Measurements from ENCODE around the gene ALG12.

Gene ALG12

GRCh38 chr22:49914256-49914655 lies 4.0 kb downstream of the ALG12 start:
- 83 to 93% methylated on average over 4 to 10 of the region's 12 CpGs for WGBS, 2 experiments (ENCODE audit: insufficient coverage in 2 of 2)
- Histone ChIP-seq H3K27ac (ENCODE audit: low read depth, low read length, severe bottlenecking) (no peak overlapping the region), H3K9me3 (ENCODE audit: control insufficient read depth, low read length) (no peaks in the 10 kb centered on the region), H3K36me3 (ENCODE audit: control insufficient read depth, insufficient read depth, low read length) (peaks cover 13% of the 10 kb centered on the region), H3K4me1 (ENCODE audit: control insufficient read depth, insufficient read depth, low read length, poor library complexity, severe bottlenecking) (no peaks in the 10 kb centered on the region), H3K4me3 (ENCODE audit: extremely low read depth, insufficient read depth, low read length, poor library complexity, severe bottlenecking) (no peak overlapping the region)

GRCh38 chr22:49913446-49913845 lies 4.8 kb downstream of the ALG12 start:
- Histone ChIP-seq H3K27ac (ENCODE audit: low read depth, low read length, severe bottlenecking) (no peak overlapping the region), H3K4me3 (ENCODE audit: extremely low read depth, insufficient read depth, low read length, poor library complexity, severe bottlenecking) (no peak overlapping the region), H3K9me3 (ENCODE audit: control insufficient read depth, low read length) (no peaks in the 10 kb centered on the region), H3K4me1 (ENCODE audit: control insufficient read depth, insufficient read depth, low read length, poor library complexity, severe bottlenecking) (no peaks in the 10 kb centered on the region), H3K36me3 (ENCODE audit: control insufficient read depth, insufficient read depth, low read length) (peaks cover 17% of the 10 kb centered on the region)
- WGBS, 2 experiments (ENCODE audit: insufficient coverage in 2 of 2) = 97 to 98% methylated on average over 13 of the region's 14 CpGs

- WGBS, 2 experiments (ENCODE audit: insufficient coverage in 2 of 2) = 91 to 92% methylated on average over 14 of the region's 14 CpGs
- Histone ChIP-seq H3K4me1 (ENCODE audit: control insufficient read depth, insufficient read depth, low read length, poor library complexity, severe bottlenecking) (no peaks in the 10 kb centered on the region), H3K9me3 (ENCODE audit: control insufficient read depth, low read length) (no peaks in the 10 kb centered on the region), H3K36me3 (ENCODE audit: control insufficient read depth, insufficient read depth, low read length) (peaks cover 17% of the 10 kb centered on the region), H3K4me3 (ENCODE audit: extremely low read depth, insufficient read depth, low read length, poor library complexity, severe bottlenecking) (no peak overlapping the region), H3K27ac (ENCODE audit: low read depth, low read length, severe bottlenecking) (no peak overlapping the region)
These were observed 5.2 kb downstream of the ALG12 start for GRCh38 chr22:49913026-49913425.

- H3K36me3 ChIP-seq (ENCODE audit: control insufficient read depth, insufficient read depth, low read length) = peaks cover 20% of the 10 kb centered on the region
- 93 to 98% methylated on average over 19 to 27 of the region's 30 CpGs for WGBS, 2 experiments (ENCODE audit: insufficient coverage in 2 of 2)
These were observed 6.2 kb downstream of the ALG12 start for GRCh38 chr22:49911881-49912625.

GRCh38 chr22:49910229-49911155 lies 7.7 kb downstream of the ALG12 start:
- no peaks in the 10 kb centered on the region for H3K4me1 ChIP-seq (ENCODE audit: control insufficient read depth, insufficient read depth, low read length, poor library complexity, severe bottlenecking)
- no peak overlapping the region for H3K4me3 ChIP-seq (ENCODE audit: extremely low read depth, insufficient read depth, low read length, poor library complexity, severe bottlenecking)
- H3K27ac ChIP-seq (ENCODE audit: low read depth, low read length, severe bottlenecking) = no peak overlapping the region
- peaks cover 23% of the 10 kb centered on the region for H3K36me3 ChIP-seq (ENCODE audit: control insufficient read depth, insufficient read depth, low read length)
- H3K9me3 ChIP-seq (ENCODE audit: control insufficient read depth, low read length) = no peaks in the 10 kb centered on the region
- 92 to 95% methylated on average over 24 to 25 of the region's 27 CpGs for WGBS, 2 experiments (ENCODE audit: insufficient coverage in 2 of 2)

More at GRCh38 chr22:49911881-49912625, 6.2 kb downstream of the ALG12 start:
- H3K4me1 ChIP-seq (ENCODE audit: control insufficient read depth, insufficient read depth, low read length, poor library complexity, severe bottlenecking) = no peaks in the 10 kb centered on the region
- no peak overlapping the region for H3K4me3 ChIP-seq (ENCODE audit: extremely low read depth, insufficient read depth, low read length, poor library complexity, severe bottlenecking)
- H3K9me3 ChIP-seq (ENCODE audit: control insufficient read depth, low read length) = no peaks in the 10 kb centered on the region
- H3K27ac ChIP-seq (ENCODE audit: low read depth, low read length, severe bottlenecking) = no peak overlapping the region

- WGBS, 2 experiments (ENCODE audit: insufficient coverage in 2 of 2) = 94 to 95% methylated on average over 14 to 20 of the region's 23 CpGs
- Histone ChIP-seq H3K4me1 (ENCODE audit: control insufficient read depth, insufficient read depth, low read length, poor library complexity, severe bottlenecking) (no peaks in the 10 kb centered on the region), H3K9me3 (ENCODE audit: control insufficient read depth, low read length) (no peaks in the 10 kb centered on the region), H3K36me3 (ENCODE audit: control insufficient read depth, insufficient read depth, low read length) (peaks cover 23% of the 10 kb centered on the region), H3K4me3 (ENCODE audit: extremely low read depth, insufficient read depth, low read length, poor library complexity, severe bottlenecking) (no peak overlapping the region), H3K27ac (ENCODE audit: low read depth, low read length, severe bottlenecking) (no peak overlapping the region)
These were observed 8.6 kb downstream of the ALG12 start for GRCh38 chr22:49909476-49910205.

- Histone ChIP-seq H3K27ac (ENCODE audit: low read depth, low read length, severe bottlenecking) (no peak overlapping the region), H3K9me3 (ENCODE audit: control insufficient read depth, low read length) (no peaks in the 10 kb centered on the region), H3K4me3 (ENCODE audit: extremely low read depth, insufficient read depth, low read length, poor library complexity, severe bottlenecking) (no peak overlapping the region), H3K36me3 (ENCODE audit: control insufficient read depth, insufficient read depth, low read length) (peaks cover 35% of the 10 kb centered on the region), H3K4me1 (ENCODE audit: control insufficient read depth, insufficient read depth, low read length, poor library complexity, severe bottlenecking) (no peaks in the 10 kb centered on the region)
- WGBS, 2 experiments (ENCODE audit: insufficient coverage in 2 of 2) = 94 to 96% methylated on average over 19 of the region's 19 CpGs
These were observed 10.4 kb downstream of the ALG12 start for GRCh38 chr22:49907807-49908206.

GRCh38 chr22:49906799-49907290 lies 11.4 kb downstream of the ALG12 start:
- no peaks in the 10 kb centered on the region for H3K9me3 ChIP-seq (ENCODE audit: control insufficient read depth, low read length)
- 85 to 93% methylated on average over 7 to 10 of the region's 14 CpGs for WGBS, 2 experiments (ENCODE audit: insufficient coverage in 2 of 2)
- H3K27ac ChIP-seq (ENCODE audit: low read depth, low read length, severe bottlenecking) = no peak overlapping the region

GRCh38 chr22:49906071-49906798 lies 12.0 kb downstream of the ALG12 start:
- H3K36me3 ChIP-seq (ENCODE audit: control insufficient read depth, insufficient read depth, low read length) = peaks cover 31% of the 10 kb centered on the region
- no peaks in the 10 kb centered on the region for H3K4me1 ChIP-seq (ENCODE audit: control insufficient read depth, insufficient read depth, low read length, poor library complexity, severe bottlenecking)
- WGBS, 2 experiments (ENCODE audit: insufficient coverage in 2 of 2) = 95 to 98% methylated on average over 23 to 25 of the region's 28 CpGs
- H3K9me3 ChIP-seq (ENCODE audit: control insufficient read depth, low read length) = no peaks in the 10 kb centered on the region
- no peak overlapping the region for H3K27ac ChIP-seq (ENCODE audit: low read depth, low read length, severe bottlenecking)
- no peak overlapping the region for H3K4me3 ChIP-seq (ENCODE audit: extremely low read depth, insufficient read depth, low read length, poor library complexity, severe bottlenecking)

More at GRCh38 chr22:49906799-49907290, 11.4 kb downstream of the ALG12 start:
- Histone ChIP-seq H3K4me1 (ENCODE audit: control insufficient read depth, insufficient read depth, low read length, poor library complexity, severe bottlenecking) (no peaks in the 10 kb centered on the region), H3K36me3 (ENCODE audit: control insufficient read depth, insufficient read depth, low read length) (peaks cover 31% of the 10 kb centered on the region), H3K4me3 (ENCODE audit: extremely low read depth, insufficient read depth, low read length, poor library complexity, severe bottlenecking) (no peak overlapping the region)

- Histone ChIP-seq H3K36me3 (ENCODE audit: control insufficient read depth, insufficient read depth, low read length) (peaks cover 35% of the 10 kb centered on the region), H3K4me3 (ENCODE audit: extremely low read depth, insufficient read depth, low read length, poor library complexity, severe bottlenecking) (no peak overlapping the region), H3K4me1 (ENCODE audit: control insufficient read depth, insufficient read depth, low read length, poor library complexity, severe bottlenecking) (no peaks in the 10 kb centered on the region), H3K9me3 (ENCODE audit: control insufficient read depth, low read length) (no peaks in the 10 kb centered on the region), H3K27ac (ENCODE audit: low read depth, low read length, severe bottlenecking) (no peak overlapping the region)
- 94 to 95% methylated on average over 17 to 18 of the region's 18 CpGs for WGBS, 2 experiments (ENCODE audit: insufficient coverage in 2 of 2)
These were observed 12.8 kb downstream of the ALG12 start for GRCh38 chr22:49905465-49905864.

Data from mesodermal cell (in vitro differentiated cells).